ENCODE results near the gene ARHGEF40. TPM values are rescaled to one million over a fixed set of nuclear protein-coding genes. Genes with fewer than 3 reads are reported as not detected.

ARHGEF40 gene
- total RNA-seq, 1 experiment from 2014 or later: 2.7 TPM

- BruUV-seq (replicated peaks): no TSS peak
Observed at GRCh38 chr14:21078287-21078686, 8.2 kb downstream of the ARHGEF40 start.

GRCh38 chr14:21078726-21079125 is 8.6 kb downstream of the ARHGEF40 start:
- ChIA-PET POLR2A (ENCODE audit: unreplicated experiment) (no interaction called here), CTCF (no interaction called here)
- Histone ChIP-seq H2AFZ (ENCODE audit: low read length) (no peak overlapping the region), H3K4me2 (ENCODE audit: low read length) (no peak overlapping the region), H3K27me3 (ENCODE audit: low read length) (peaks cover 7% of the 10 kb centered on the region; the same call in 1 of the 2 replicates), H3K79me2 (ENCODE audit: low read length) (no peaks in the 10 kb centered on the region), H3K27ac (ENCODE audit: low read length) (no peak overlapping the region), H3K9me3 (ENCODE audit: low read length) (no peaks in the 10 kb centered on the region), H4K20me1 (ENCODE audit: low read length) (no peaks in the 10 kb centered on the region), H3K9me2 (replicated peaks; ENCODE audit: low read length) (no peaks in the 10 kb centered on the region), H3K9ac (ENCODE audit: low read length) (no peak overlapping the region), H3K4me1 (ENCODE audit: insufficient read depth, low read length) (no peaks in the 10 kb centered on the region), H3K4me3 (ENCODE audit: low read length) (no peak overlapping the region), H3F3A (ENCODE audit: low read length, unreplicated experiment) (no peaks in the 10 kb centered on the region), H3K36me3 (ENCODE audit: low read depth, low read length) (no peaks in the 10 kb centered on the region)
- TF ChIP-seq CTCF (conservative IDR thresholded peaks at IDR 0.05; ENCODE audit: low read depth, low read length) (no peak), EZH2phosphoT487 (IDR thresholded peaks at IDR 0.05; ENCODE audit: borderline replicate concordance, low read length) (no peak), EZH2 (IDR thresholded peaks at IDR 0.05; ENCODE audit: low read length, unreplicated experiment) (no peak)
- DNase-seq: no peak
- ATAC-seq: no peak
- intact Hi-C loops (cut with micrococcal nuclease): no loop called here
- no TSS peak for BruUV-seq (replicated peaks)

More at GRCh38 chr14:21078287-21078686, 8.2 kb downstream of the ARHGEF40 start:
- Histone ChIP-seq H3K79me2 (ENCODE audit: low read length) (no peaks in the 10 kb centered on the region), H3K4me1 (ENCODE audit: insufficient read depth, low read length) (no peaks in the 10 kb centered on the region), H2AFZ (ENCODE audit: low read length) (no peak overlapping the region), H3K9me3 (ENCODE audit: low read length) (no peaks in the 10 kb centered on the region), H3K4me3 (ENCODE audit: low read length) (no peak overlapping the region), H3F3A (ENCODE audit: low read length, unreplicated experiment) (no peaks in the 10 kb centered on the region), H3K27me3 (ENCODE audit: low read length) (peaks cover 7% of the 10 kb centered on the region; the same call in 1 of the 2 replicates), H4K20me1 (ENCODE audit: low read length) (no peaks in the 10 kb centered on the region), H3K9me2 (replicated peaks; ENCODE audit: low read length) (no peaks in the 10 kb centered on the region), H3K4me2 (ENCODE audit: low read length) (no peak overlapping the region), H3K27ac (ENCODE audit: low read length) (no peak overlapping the region), H3K36me3 (ENCODE audit: low read depth, low read length) (no peaks in the 10 kb centered on the region), H3K9ac (ENCODE audit: low read length) (no peak overlapping the region)
- no peak for TF ChIP-seq EZH2phosphoT487 (IDR thresholded peaks at IDR 0.05; ENCODE audit: borderline replicate concordance, low read length)
- no peak for TF ChIP-seq EZH2 (IDR thresholded peaks at IDR 0.05; ENCODE audit: low read length, unreplicated experiment)
- TF ChIP-seq CTCF (conservative IDR thresholded peaks at IDR 0.05; ENCODE audit: low read depth, low read length): no peak
- POLR2A ChIA-PET (ENCODE audit: unreplicated experiment): no interaction called here
- DNase-seq: no peak
- ATAC-seq: no peak
- intact Hi-C loops (cut with micrococcal nuclease): no loop called here
- CTCF ChIA-PET: no interaction called here

GRCh38 chr14:21081521-21082142 is 11.5 kb downstream of the ARHGEF40 start:
- no peaks in the 10 kb centered on the region for H3K79me2 ChIP-seq (ENCODE audit: low read length)
- no peaks in the 10 kb centered on the region for H3K9me2 ChIP-seq (replicated peaks; ENCODE audit: low read length)
- ChIA-PET POLR2A (ENCODE audit: unreplicated experiment) (no interaction called here), CTCF (no interaction called here)
- H3K4me1 ChIP-seq (ENCODE audit: insufficient read depth, low read length): no peaks in the 10 kb centered on the region
- H2AFZ ChIP-seq (ENCODE audit: low read length): no peak overlapping the region
- DNase-seq (no peak), ATAC-seq (no peak)
- TF ChIP-seq EZH2phosphoT487 (IDR thresholded peaks at IDR 0.05; ENCODE audit: borderline replicate concordance, low read length) (no peak), EZH2 (IDR thresholded peaks at IDR 0.05; ENCODE audit: low read length, unreplicated experiment) (no peak), CTCF (conservative IDR thresholded peaks at IDR 0.05; ENCODE audit: low read depth, low read length) (no peak)
- no TSS peak for BruUV-seq (replicated peaks)
- no peaks in the 10 kb centered on the region for H4K20me1 ChIP-seq (ENCODE audit: low read length)
- no peak overlapping the region for H3K4me2 ChIP-seq (ENCODE audit: low read length)
- peaks cover 7% of the 10 kb centered on the region; the same call in 1 of the 2 replicates for H3K27me3 ChIP-seq (ENCODE audit: low read length)
- H3K4me3 ChIP-seq (ENCODE audit: low read length): no peak overlapping the region
- H3K9me3 ChIP-seq (ENCODE audit: low read length): no peaks in the 10 kb centered on the region
- H3F3A ChIP-seq (ENCODE audit: low read length, unreplicated experiment): no peaks in the 10 kb centered on the region
- H3K27ac ChIP-seq (ENCODE audit: low read length): no peak overlapping the region
- no peaks in the 10 kb centered on the region for H3K36me3 ChIP-seq (ENCODE audit: low read depth, low read length)
- no peak overlapping the region for H3K9ac ChIP-seq (ENCODE audit: low read length)
- intact Hi-C loops (cut with micrococcal nuclease): no loop called here
